ENCODE measurements around the gene ITPKB.

Gene ITPKB

DNA sequence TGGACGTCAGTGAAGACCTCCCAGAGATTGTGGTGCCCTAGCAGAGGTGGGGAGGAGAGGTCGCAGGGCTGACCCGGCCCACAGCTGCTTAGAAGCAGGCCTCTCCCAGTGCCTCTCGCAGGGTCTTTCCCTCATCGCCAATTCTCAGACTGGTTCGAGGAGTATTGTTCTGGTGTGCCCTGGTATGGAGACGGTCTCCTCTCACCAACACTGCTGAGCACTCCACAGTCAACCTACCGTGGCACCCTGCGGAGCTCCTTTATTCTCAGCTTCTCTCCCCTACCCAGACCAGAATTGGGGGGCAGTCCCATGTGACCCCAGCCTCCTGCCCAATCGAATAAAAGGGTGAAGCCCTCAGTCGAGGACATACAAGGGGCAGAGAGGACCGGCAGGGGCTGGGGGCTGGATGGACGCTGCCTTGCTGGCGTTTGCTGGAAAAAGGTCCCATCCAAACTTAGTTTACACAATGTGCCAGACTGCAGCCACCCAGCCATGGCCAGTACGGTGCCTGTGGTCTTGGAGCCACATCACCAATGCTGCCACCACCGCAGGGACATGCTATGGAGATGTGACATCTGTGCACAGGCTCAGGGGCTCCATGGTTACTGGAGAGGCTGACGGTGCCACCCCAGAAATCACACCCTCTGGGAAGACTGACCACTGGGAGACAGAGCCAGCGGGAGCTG lies 109.7 kb downstream of the ITPKB start:
- DNase-seq (ENCODE audit: low read depth) = no peak
- H3K4me3 ChIP-seq (ENCODE audit: low read depth, low read length) = no peak overlapping the region
- TF ChIP-seq POLR2A (IDR thresholded peaks at IDR 0.05; ENCODE audit: extremely low read depth, insufficient read length) (no peak), MYC (IDR thresholded peaks at IDR 0.05; ENCODE audit: low read depth, low read length) (no peak), MAX (IDR thresholded peaks at IDR 0.05; ENCODE audit: low read depth, low read length) (no peak)
- TF ChIP-seq, protein P1, sequence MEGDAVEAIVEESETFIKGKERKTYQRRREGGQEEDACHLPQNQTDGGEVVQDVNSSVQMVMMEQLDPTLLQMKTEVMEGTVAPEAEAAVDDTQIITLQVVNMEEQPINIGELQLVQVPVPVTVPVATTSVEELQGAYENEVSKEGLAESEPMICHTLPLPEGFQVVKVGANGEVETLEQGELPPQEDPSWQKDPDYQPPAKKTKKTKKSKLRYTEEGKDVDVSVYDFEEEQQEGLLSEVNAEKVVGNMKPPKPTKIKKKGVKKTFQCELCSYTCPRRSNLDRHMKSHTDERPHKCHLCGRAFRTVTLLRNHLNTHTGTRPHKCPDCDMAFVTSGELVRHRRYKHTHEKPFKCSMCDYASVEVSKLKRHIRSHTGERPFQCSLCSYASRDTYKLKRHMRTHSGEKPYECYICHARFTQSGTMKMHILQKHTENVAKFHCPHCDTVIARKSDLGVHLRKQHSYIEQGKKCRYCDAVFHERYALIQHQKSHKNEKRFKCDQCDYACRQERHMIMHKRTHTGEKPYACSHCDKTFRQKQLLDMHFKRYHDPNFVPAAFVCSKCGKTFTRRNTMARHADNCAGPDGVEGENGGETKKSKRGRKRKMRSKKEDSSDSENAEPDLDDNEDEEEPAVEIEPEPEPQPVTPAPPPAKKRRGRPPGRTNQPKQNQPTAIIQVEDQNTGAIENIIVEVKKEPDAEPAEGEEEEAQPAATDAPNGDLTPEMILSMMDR (IDR thresholded peaks at IDR 0.05; ENCODE audit: low read depth, low read length) = no peak

- no peak for TF ChIP-seq MAX (IDR thresholded peaks at IDR 0.05; ENCODE audit: low read depth, low read length)
- H3K4me3 ChIP-seq (ENCODE audit: low read depth, low read length) = no peak overlapping the region
- no peak for DNase-seq (ENCODE audit: low read depth)
These were observed 110.4 kb downstream of the ITPKB start for GRCh38 chr1:226628612-226629155.

GRCh38 chr1:226627924-226628611 lies 111.0 kb downstream of the ITPKB start:
- TF ChIP-seq MYC (IDR thresholded peaks at IDR 0.05; ENCODE audit: low read depth, low read length) (no peak), MAX (IDR thresholded peaks at IDR 0.05; ENCODE audit: low read depth, low read length) (no peak), POLR2A (IDR thresholded peaks at IDR 0.05; ENCODE audit: extremely low read depth, insufficient read length) (no peak)
- TF ChIP-seq, protein P1 (IDR thresholded peaks at IDR 0.05; ENCODE audit: low read depth, low read length) = no peak
- peak; percentile 45 for DNase-seq (ENCODE audit: low read depth)
- no peak overlapping the region for H3K4me3 ChIP-seq (ENCODE audit: low read depth, low read length)

DNA sequence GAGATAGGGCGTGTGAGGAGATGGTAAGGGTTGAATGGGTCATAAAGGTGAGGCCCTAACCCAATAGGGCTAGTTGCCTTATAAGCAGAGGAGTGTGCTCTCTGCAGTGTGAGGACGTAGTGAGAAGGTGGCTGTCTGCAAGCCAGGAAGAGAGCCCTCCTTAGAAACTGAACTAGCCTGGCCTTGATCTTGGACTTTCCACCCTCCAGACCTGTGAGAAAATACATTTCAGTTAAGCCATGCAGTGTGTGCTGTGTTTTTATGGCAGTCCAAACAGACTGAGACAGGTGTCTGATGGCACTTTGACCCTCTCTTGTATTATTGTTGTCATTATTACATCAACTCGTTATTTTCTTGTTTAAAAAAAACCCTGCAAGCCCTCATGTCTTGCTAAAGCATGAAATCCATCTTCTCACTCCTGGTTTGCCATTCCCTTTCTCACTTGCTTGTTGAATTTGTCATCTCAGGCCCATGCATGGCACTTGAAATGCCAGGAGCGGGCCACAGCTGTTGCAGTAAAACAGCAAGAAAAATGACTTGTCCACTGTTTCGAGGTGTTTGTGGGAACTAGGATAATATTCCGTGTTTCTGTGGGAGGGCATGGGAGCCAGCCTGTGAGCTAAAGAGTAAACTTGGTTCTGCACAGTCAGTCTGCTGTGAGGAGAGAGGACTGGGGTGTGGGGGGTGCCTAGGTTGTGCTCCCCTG lies 111.9 kb downstream of the ITPKB start:
- no peak for DNase-seq (ENCODE audit: low read depth)
- no peak overlapping the region for H3K4me3 ChIP-seq (ENCODE audit: low read depth, low read length)
- TF ChIP-seq, protein P1 (IDR thresholded peaks at IDR 0.05; ENCODE audit: low read depth, low read length) = no peak
- TF ChIP-seq MYC (IDR thresholded peaks at IDR 0.05; ENCODE audit: low read depth, low read length) = no peak
- no peak for TF ChIP-seq MAX (IDR thresholded peaks at IDR 0.05; ENCODE audit: low read depth, low read length)
- TF ChIP-seq POLR2A (IDR thresholded peaks at IDR 0.05; ENCODE audit: extremely low read depth, insufficient read length) = no peak

DNA sequence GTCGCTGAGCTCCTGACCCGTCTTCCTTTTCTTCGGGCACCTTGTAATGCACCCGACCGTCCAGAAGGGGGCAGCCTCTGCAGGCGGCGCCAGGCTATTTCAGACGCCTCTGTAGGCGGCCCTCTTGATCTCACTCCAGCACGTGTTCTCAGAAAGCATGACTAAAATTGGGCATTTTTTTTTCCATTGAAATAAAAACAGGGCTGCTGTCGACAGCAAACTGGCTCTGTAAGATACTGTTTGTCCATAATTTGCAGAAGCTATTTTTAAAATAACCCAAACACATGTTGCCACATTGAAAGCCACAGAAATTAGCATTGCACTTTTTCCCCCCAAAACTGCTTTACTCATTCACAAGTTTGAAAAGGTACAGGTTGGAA lies 112.5 kb downstream of the ITPKB start:
- H3K4me3 ChIP-seq (ENCODE audit: low read depth, low read length) = no peak overlapping the region
- TF ChIP-seq MYC (IDR thresholded peaks at IDR 0.05; ENCODE audit: low read depth, low read length) = peak; percentile 87
- no peak for TF ChIP-seq POLR2A (IDR thresholded peaks at IDR 0.05; ENCODE audit: extremely low read depth, insufficient read length)
- TF ChIP-seq, protein P1 (IDR thresholded peaks at IDR 0.05; ENCODE audit: low read depth, low read length) = peak; percentile 93
- TF ChIP-seq MAX (IDR thresholded peaks at IDR 0.05; ENCODE audit: low read depth, low read length) = peak; percentile 96
- peak; percentile 76 for DNase-seq (ENCODE audit: low read depth)
